ENCODE measurements around the gene SELPLG. TPM values are rescaled to one million over a fixed set of nuclear protein-coding genes. Genes with fewer than 3 reads are reported as not detected.

Gene SELPLG, protein sequence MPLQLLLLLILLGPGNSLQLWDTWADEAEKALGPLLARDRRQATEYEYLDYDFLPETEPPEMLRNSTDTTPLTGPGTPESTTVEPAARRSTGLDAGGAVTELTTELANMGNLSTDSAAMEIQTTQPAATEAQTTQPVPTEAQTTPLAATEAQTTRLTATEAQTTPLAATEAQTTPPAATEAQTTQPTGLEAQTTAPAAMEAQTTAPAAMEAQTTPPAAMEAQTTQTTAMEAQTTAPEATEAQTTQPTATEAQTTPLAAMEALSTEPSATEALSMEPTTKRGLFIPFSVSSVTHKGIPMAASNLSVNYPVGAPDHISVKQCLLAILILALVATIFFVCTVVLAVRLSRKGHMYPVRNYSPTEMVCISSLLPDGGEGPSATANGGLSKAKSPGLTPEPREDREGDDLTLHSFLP
- total RNA-seq: 1 to 10 TPM; 2.5 to 4.4 TPM

GRCh38 chr12:108633534-108634248 is at the start of gene SELPLG:
SELPLG (minus strand) TSS chr12:108633894; CDS start chr12:108624307, 9,587 bp downstream.
- H3K27ac ChIP-seq: peak within 1 kb of the TSS; percentile 68
- peak within 1 kb of the TSS; percentile 38 to 63 for H3K9ac ChIP-seq (ENCODE audit: low read depth in 2 of 2, low read length in 2 of 2)
- peak within 1 kb of the TSS; percentile 27 for H3K4me3 ChIP-seq
- H3K4me1 ChIP-seq: peaks cover 3% of the 10 kb centered on the region
- intact Hi-C loops (cut with DNase I): no loop called here
- H3K36me3 ChIP-seq: no peaks in the 10 kb centered on the region
- no peaks in the 10 kb centered on the region for H3K27me3 ChIP-seq
- peak; percentile 65 for DNase-seq
- no peak for TF ChIP-seq CTCF (IDR thresholded peaks at IDR 0.05)
- H3K9me3 ChIP-seq: no peaks in the 10 kb centered on the region

DNA sequence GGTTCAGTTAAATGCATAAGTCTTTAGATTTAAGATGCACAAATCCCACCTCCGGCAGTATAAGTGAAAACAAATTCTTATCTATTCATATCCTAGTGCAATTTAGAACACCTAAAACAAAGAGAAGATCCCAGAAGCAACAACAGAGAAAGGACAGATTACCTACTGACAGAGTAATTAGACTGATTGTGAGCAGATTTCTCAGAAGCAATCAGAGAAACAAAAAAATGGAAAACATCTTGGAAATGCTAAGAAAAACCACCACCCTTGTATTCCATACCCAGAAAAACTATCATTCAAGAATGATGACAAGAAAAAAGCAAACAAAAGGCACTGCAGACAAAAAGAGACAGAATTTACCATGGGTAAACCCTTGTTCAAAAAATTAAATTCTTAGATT is 47.6 kb upstream of the SELPLG start:
- no peak for DNase-seq
- H3K9ac ChIP-seq (ENCODE audit: low read depth in 2 of 2, low read length in 2 of 2): no peak overlapping the region
- no peak overlapping the region for H3K27ac ChIP-seq
- no peaks in the 10 kb centered on the region for H3K27me3 ChIP-seq
- no peak for TF ChIP-seq CTCF (IDR thresholded peaks at IDR 0.05)
- intact Hi-C loops (cut with DNase I): no loop called here
- no peaks in the 10 kb centered on the region for H3K9me3 ChIP-seq
- no peaks in the 10 kb centered on the region for H3K4me1 ChIP-seq
- H3K4me3 ChIP-seq: no peak overlapping the region
- H3K36me3 ChIP-seq: peaks cover 3% of the 10 kb centered on the region

- Histone ChIP-seq H3K4me1 (no peaks in the 10 kb centered on the region), H3K27ac (no peak overlapping the region), H3K4me3 (no peak overlapping the region), H3K27me3 (no peaks in the 10 kb centered on the region), H3K9me3 (no peaks in the 10 kb centered on the region), H3K36me3 (peaks cover 3% of the 10 kb centered on the region), H3K9ac (ENCODE audit: low read depth in 2 of 2, low read length in 2 of 2) (no peak overlapping the region)
- intact Hi-C loops (cut with DNase I): loop anchor here (10.0 kb wide), 1 partner anchor 46 kb away; no protein-coding TSS in a partner anchor
- DNase-seq: no peak
- no peak for TF ChIP-seq CTCF (IDR thresholded peaks at IDR 0.05)
Measured at GRCh38 chr12:108679106-108679681, 45.5 kb upstream of the SELPLG start.

GRCh38 chr12:108678104-108678730 is 44.5 kb upstream of the SELPLG start:
- intact Hi-C loops (cut with DNase I): loop anchor here (10.0 kb wide), 1 partner anchor 47 kb away; no protein-coding TSS in a partner anchor
- no peak overlapping the region for H3K27ac ChIP-seq
- no peak overlapping the region for H3K9ac ChIP-seq (ENCODE audit: low read depth in 2 of 2, low read length in 2 of 2)
- H3K4me1 ChIP-seq: no peaks in the 10 kb centered on the region
- no peak overlapping the region for H3K4me3 ChIP-seq
- no peaks in the 10 kb centered on the region for H3K9me3 ChIP-seq
- DNase-seq: no peak
- no peaks in the 10 kb centered on the region for H3K27me3 ChIP-seq
- no peak for TF ChIP-seq CTCF (IDR thresholded peaks at IDR 0.05)
- peaks cover 3% of the 10 kb centered on the region for H3K36me3 ChIP-seq

- no peaks in the 10 kb centered on the region for H3K4me1 ChIP-seq
- no peak for DNase-seq
- peaks cover 3% of the 10 kb centered on the region for H3K36me3 ChIP-seq
- intact Hi-C loops (cut with DNase I): loop anchor here (10.0 kb wide), 1 partner anchor 47 kb away; no protein-coding TSS in a partner anchor
- H3K27ac ChIP-seq: no peak overlapping the region
- no peak for TF ChIP-seq CTCF (IDR thresholded peaks at IDR 0.05)
- no peaks in the 10 kb centered on the region for H3K27me3 ChIP-seq
- H3K9me3 ChIP-seq: no peaks in the 10 kb centered on the region
- no peak overlapping the region for H3K9ac ChIP-seq (ENCODE audit: low read depth in 2 of 2, low read length in 2 of 2)
- no peak overlapping the region for H3K4me3 ChIP-seq
Measured at GRCh38 chr12:108677381-108677780, 43.7 kb upstream of the SELPLG start.

All from colonic mucosa (tissue), 4 donors.